Breast epithelium (tissue), 4 donors: ENCODE results near the gene ZCCHC10. TPM values are rescaled to one million over a fixed set of nuclear protein-coding genes. Genes with fewer than 3 reads are reported as not detected.
"Not testable (repeated sequence)": the region's sequence is repeated elsewhere in the genome, so short reads cannot be mapped to it uniquely, and the experiment has no call there.

Experiments used
- DNase-seq, 2 donors: peaks; one replicate each; pipeline ENCODE4 v3.0.0-alpha.2; 2019; ENCODE audit warnings: low spot score in 2 of 2
- H3K27ac ChIP-seq, 2 donors: fragments of 200-600 bp; sonication (generic) in 1 of 2; one replicate each; pipeline ENCODE4 v1.5.1; 2016 to 2019; ENCODE audit warnings: mild to moderate bottlenecking in 1 of 2
- H3K27me3 ChIP-seq, 2 donors: fragments of 200-600 bp; sonication (generic) in 1 of 2; one replicate each; pipeline versions ENCODE4 v1.5.1 to v1.6.0; 2017 to 2019; ENCODE audit warnings: control low read depth in 1 of 2, mild to moderate bottlenecking in 1 of 2
- H3K36me3 ChIP-seq: fragments of 200-600 bp; one replicate; pipeline ENCODE4 v1.5.1; 2019
- H3K4me1 ChIP-seq, 2 donors: fragments of 200-600 bp; sonication (generic); one replicate each; pipeline ENCODE4 v1.5.1; 2016 to 2019; ENCODE audit warnings: control low read depth in 1 of 2
- H3K4me3 ChIP-seq, 3 donors: fragments of 200-600 bp; sonication (generic); 1 replicate in 2 of 3; 2 replicates in 1 of 3; pipeline ENCODE4 v1.5.1; 2016 to 2019; ENCODE audit warnings: mild to moderate bottlenecking in 3 of 3, moderate library complexity in 2 of 3
- H3K9me3 ChIP-seq, 2 donors: fragments of 200-600 bp; sonication (generic) in 1 of 2; one replicate each; pipeline ENCODE4 v1.5.1; 2016 to 2019; ENCODE audit warnings: control low read depth in 1 of 2
- POLR2A ChIP-seq: fragments of 450-650 bp; IDR thresholded peaks from one replicate; pipeline ENCODE4 v1.6.1; 2016; ENCODE audit warnings: antibody characterized with exemption, mild to moderate bottlenecking, moderate library complexity
- POLR2AphosphoS5 ChIP-seq, 3 donors: sonication (generic); formaldehyde crosslinking; IDR thresholded peaks; one replicate each; pipeline ENCODE4 v1.6.1; 2017; ENCODE audit warnings: antibody characterized with exemption in 3 of 3
- intact Hi-C: fragments of 100-400 bp; cut with DNase I; formaldehyde crosslinking; loops from one replicate; pipeline ENCODE4 v1.15.1; 2023; ENCODE audit warnings: low total_unique reads
- total RNA-seq, 3 donors: library from RNA; depleted of rRNA; stranded (reverse); fragments of >200 nt; gene quantifications; one replicate each; pipeline ENCODE4 v1.1.0, GENCODE V29; 2016
- TF ChIP-seq, protein P1 (sequence below), 3 donors: fragments of 450-650 bp; IDR thresholded peaks; one replicate each; pipeline ENCODE4 v1.5.1; 2016 to 2017; ENCODE audit warnings: antibody characterized with exemption in 3 of 3, mild to moderate bottlenecking in 3 of 3, moderate library complexity in 3 of 3

The ZCCHC10 gene
- total RNA-seq, 3 donors from 2014 or later, result 13.6 to 30.4 (median 21.6) TPM

DNA sequence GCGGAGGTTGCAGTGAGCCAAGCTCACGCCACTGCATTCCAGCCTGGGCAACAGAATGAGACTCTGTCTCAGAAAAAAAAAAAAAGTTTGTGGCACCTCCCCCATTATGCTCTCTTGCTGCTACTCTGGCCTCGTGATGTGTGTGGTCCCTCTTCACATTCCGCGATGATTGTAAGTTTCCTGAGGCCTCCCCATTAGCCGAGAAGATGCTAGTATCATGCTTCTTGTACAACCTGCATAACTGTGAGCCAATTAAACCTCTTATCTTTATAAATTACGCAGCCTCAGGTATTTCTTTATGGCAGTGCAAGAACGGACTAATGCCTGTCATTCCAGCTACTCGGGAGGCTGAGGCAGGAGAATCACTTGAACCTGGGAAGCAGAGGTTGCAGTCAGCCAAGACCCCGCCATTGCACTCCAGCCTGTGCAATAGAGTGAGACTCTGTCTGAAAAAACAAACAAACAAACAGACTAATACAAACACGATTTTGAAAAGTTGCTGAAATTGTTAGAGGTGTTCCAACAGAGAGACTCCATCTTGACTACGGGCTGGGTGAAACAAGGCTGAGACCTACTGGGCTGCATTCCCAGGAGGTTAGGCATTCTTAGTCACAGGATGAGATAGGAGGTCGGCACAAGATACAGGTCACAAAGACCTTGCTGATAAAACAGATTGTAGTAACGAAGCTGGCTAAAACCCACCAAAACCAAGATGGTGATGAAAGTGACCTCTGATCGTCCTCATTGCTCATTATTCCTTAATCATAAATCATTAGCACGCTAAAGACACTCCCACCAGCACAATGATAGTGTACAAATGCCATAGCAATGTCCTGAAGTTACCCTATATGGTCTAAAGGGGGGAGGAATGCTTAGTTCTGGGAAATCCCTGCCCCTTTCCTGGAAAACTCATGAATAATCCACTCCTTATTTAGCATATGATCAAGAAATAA, 54.6 kb downstream of the ZCCHC10 start:
- Histone ChIP-seq H3K4me1 (no peaks in the 10 kb centered on the region), H3K27me3 (no peaks in the 10 kb centered on the region), H3K36me3 (no peaks in the 10 kb centered on the region), H3K4me3 (no peak overlapping the region), H3K27ac (no peak overlapping the region), H3K9me3 (no peaks in the 10 kb centered on the region)
- intact Hi-C loops, result no loop called here
- TF ChIP-seq POLR2A, result no peak
- no peak for DNase-seq

DNA sequence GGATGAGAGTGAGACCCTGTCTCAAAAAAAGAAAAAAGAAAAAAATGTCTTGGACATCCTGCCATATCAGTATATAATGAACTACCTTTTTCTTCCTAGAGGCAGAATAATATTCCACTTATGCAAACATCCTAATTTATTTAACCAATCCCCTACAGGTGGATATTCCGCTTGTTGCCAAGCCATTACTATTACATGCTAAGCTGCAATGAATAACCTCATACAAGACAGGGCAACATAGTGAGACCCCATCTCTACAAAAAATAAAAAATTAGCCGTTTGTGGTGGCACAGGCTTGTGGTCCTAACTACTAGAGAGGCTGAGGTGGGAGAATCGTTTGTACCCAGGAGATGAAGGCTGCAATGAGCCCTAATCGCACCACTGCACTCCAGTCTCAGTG, 61.2 kb downstream of the ZCCHC10 start:
- H3K9me3 ChIP-seq, result no peaks in the 10 kb centered on the region
- intact Hi-C loops, result no loop called here
- H3K27ac ChIP-seq, result no peak overlapping the region
- TF ChIP-seq POLR2A, result no peak
- TF ChIP-seq, protein P1, sequence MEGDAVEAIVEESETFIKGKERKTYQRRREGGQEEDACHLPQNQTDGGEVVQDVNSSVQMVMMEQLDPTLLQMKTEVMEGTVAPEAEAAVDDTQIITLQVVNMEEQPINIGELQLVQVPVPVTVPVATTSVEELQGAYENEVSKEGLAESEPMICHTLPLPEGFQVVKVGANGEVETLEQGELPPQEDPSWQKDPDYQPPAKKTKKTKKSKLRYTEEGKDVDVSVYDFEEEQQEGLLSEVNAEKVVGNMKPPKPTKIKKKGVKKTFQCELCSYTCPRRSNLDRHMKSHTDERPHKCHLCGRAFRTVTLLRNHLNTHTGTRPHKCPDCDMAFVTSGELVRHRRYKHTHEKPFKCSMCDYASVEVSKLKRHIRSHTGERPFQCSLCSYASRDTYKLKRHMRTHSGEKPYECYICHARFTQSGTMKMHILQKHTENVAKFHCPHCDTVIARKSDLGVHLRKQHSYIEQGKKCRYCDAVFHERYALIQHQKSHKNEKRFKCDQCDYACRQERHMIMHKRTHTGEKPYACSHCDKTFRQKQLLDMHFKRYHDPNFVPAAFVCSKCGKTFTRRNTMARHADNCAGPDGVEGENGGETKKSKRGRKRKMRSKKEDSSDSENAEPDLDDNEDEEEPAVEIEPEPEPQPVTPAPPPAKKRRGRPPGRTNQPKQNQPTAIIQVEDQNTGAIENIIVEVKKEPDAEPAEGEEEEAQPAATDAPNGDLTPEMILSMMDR (IDR thresholded peaks at IDR 0.05), result no peak
- no peak for TF ChIP-seq POLR2AphosphoS5 (IDR thresholded peaks at IDR 0.05)
- DNase-seq, result no peak
- no peaks in the 10 kb centered on the region for H3K27me3 ChIP-seq
- H3K4me1 ChIP-seq, result peaks cover 0 to 12% of the 10 kb centered on the region in 2 donors
- no peak overlapping the region for H3K4me3 ChIP-seq
- H3K36me3 ChIP-seq, result no peaks in the 10 kb centered on the region

DNA sequence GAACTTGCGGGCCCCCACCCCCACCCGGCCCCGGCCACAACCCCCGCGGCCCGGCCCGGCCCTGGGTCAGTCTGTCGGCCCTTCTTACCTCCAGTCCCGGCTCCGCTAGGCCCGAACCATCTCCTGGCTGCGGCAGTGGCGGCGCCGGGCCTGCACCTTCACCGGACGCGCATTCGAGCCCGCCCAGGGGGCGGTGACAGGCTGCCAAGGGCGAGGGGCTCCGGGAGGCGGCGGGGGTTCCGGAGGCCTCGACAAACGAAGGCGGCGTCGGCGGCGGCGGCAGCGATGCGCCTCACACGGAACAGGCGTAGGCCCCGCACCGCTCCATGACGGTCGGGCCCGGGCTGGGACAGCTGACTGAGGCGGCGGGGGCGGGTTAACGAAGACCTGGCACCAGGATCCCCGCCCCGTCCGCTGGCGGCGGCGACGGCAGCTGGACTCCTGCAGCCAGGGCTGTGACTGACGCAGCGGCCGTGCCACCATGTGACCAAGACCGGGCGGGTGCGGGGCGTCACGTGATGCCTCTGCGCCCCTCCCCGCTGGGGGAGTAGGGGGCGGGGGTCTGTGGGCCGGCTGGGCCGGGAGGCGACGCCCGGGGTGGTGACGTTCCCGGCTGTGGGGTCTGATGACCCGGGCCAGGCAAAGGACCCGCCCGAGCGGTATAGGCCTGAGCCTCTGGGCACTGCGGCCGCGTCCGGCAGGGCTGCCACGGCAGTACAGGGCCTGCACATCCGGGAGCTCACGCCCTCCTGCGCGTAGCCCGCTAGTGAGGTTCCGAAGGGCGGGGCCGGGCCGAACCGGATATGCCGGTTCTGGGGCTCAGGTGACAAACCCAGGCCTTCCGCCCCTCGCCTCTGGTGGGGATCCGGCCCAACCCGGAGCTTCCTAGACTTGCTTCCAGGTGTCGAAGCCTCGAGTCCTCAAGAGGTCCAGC, 62.9 kb downstream of the ZCCHC10 start, which contains the start of gene AFF4:
Gene AFF4, minus strand, starts transcription at position 464 of the 934 bp plus-strand sequence. CDS start 26,445 bp downstream, outside the sequence.
- H3K9me3 ChIP-seq, result no peaks in the 10 kb centered on the region
- H3K27ac ChIP-seq, result peak within 1 kb of the TSS; percentile 95 to 100
- intact Hi-C loops, result no loop called here
- no peaks in the 10 kb centered on the region for H3K36me3 ChIP-seq
- peak; percentile 95 to 96 for DNase-seq
- TF ChIP-seq, protein P1 (IDR thresholded peaks at IDR 0.05), result no peak
- TF ChIP-seq POLR2AphosphoS5 (IDR thresholded peaks at IDR 0.05) (peak; percentile 95 to 99 (median 97)), POLR2A (peak; percentile 94)
- no peaks in the 10 kb centered on the region for H3K27me3 ChIP-seq
- peaks cover 0 to 14% of the 10 kb centered on the region in 2 donors for H3K4me1 ChIP-seq
- peak within 1 kb of the TSS; percentile 78 to 100 (median 97) for H3K4me3 ChIP-seq

DNA sequence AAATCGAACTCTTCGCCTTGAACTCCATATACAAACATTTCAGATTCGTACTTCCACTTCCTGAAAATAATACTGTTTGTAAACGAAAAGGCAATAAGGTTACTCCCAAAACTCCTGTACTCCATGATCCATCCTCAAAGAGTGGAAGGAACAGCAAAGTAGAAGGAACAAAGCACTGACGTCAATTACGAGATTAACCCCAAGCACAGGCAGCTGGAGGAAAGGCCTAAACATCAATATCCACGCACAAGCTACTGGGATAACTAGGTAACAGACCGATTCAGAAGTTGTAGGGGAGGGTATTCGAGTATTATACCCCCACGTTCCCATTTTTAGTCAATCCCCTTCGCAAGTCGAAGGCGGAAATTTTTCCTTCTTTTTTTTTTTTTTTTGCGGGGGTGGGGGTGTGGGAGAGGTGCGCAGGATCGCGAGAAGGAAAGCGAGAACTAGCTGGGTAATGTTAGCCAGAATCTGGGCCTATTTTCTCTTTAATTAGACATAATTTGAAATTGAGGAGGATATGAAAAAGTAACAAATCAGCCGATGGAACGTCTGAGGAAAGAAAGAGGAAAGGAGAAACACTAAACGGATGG, 63.8 kb downstream of the ZCCHC10 start:
- Histone ChIP-seq H3K36me3 (no peaks in the 10 kb centered on the region), H3K27ac (peak overlapping the region; percentile 95 to 100), H3K9me3 (no peaks in the 10 kb centered on the region), H3K4me3 (peak overlapping the region; percentile 78 to 100 (median 97)), H3K27me3 (no peaks in the 10 kb centered on the region), H3K4me1 (peaks cover 0 to 14% of the 10 kb centered on the region in 2 donors)
- intact Hi-C loops, result no loop called here
- DNase-seq, result no peak
- peak; percentile 11 to 82 (median 75) for TF ChIP-seq POLR2AphosphoS5 (IDR thresholded peaks at IDR 0.05)
- TF ChIP-seq, protein P1 (IDR thresholded peaks at IDR 0.05), result no peak

DNA sequence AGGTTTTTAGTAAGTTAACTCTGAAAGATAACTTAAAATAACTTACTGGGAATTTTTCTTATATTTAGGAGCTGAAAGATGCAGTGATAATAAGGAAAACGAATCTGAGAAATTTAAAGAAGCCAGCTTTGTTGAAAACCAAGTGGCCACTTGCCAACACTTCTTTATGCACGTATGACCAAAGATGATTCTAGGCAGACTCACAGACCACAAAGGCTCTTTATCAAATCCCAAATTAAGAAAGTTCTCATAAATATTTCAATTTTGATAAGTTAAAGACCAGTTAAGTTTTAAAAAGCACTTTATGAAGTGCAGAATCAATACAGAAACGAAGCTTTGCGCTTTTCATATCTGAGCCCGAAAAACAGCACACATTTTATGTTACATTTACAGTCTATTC, 64.5 kb downstream of the ZCCHC10 start:
- intact Hi-C loops, result no loop called here
- Histone ChIP-seq H3K36me3 (no peaks in the 10 kb centered on the region), H3K4me1 (peaks cover 0 to 14% of the 10 kb centered on the region in 2 donors), H3K9me3 (no peaks in the 10 kb centered on the region), H3K27me3 (no peaks in the 10 kb centered on the region), H3K4me3 (peak overlapping the region; percentile 78 to 100 (median 97)), H3K27ac (peak overlapping the region; percentile 95 to 100)
- TF ChIP-seq POLR2AphosphoS5 (IDR thresholded peaks at IDR 0.05) (no peak), POLR2A (no peak)
- TF ChIP-seq, protein P1 (IDR thresholded peaks at IDR 0.05), result no peak
- DNase-seq, result no peak

DNA sequence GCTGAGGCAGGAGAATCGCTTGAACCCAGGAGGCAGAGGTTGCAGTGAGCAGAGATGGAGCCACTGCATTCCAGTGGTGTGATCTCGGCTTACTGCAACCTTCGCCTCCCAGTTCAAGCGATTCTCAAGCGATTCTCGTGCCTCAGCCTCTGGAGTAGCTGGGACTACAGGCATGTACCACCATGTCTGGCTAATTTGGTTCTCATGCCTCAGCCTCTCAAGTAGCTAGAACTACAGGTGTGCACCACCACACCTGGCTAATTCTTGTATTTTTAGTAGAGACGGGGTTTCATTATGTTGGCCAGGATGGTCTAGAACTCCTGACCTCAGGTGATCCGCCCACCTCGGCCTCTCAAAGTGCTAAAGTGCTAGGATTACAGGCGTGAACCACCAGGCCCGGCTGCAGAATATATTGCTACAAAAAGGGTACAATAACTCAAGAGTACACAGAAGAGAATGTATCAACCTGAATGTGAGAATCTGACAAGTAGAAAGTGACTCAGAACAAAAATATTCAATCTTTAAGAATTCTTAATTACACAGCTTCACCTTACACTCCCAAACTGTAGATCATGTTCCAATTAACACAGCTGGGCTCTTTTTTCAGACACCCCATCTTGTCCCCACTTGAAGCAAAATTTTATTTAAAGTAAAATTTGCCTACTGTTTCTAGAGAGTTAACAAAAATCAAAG, 65.1 kb downstream of the ZCCHC10 start:
- intact Hi-C loops, H3K36me3 ChIP-seq, DNase-seq, H3K9me3 ChIP-seq, H3K27me3 ChIP-seq: not testable (repeated sequence)
- Histone ChIP-seq H3K4me3 (peak overlapping the region; percentile 1 to 97 (median 78)), H3K4me1 (peaks cover 0 to 14% of the 10 kb centered on the region in 2 donors), H3K27ac (peak overlapping the region in 1 of 2 donors; percentile 100)

DNA sequence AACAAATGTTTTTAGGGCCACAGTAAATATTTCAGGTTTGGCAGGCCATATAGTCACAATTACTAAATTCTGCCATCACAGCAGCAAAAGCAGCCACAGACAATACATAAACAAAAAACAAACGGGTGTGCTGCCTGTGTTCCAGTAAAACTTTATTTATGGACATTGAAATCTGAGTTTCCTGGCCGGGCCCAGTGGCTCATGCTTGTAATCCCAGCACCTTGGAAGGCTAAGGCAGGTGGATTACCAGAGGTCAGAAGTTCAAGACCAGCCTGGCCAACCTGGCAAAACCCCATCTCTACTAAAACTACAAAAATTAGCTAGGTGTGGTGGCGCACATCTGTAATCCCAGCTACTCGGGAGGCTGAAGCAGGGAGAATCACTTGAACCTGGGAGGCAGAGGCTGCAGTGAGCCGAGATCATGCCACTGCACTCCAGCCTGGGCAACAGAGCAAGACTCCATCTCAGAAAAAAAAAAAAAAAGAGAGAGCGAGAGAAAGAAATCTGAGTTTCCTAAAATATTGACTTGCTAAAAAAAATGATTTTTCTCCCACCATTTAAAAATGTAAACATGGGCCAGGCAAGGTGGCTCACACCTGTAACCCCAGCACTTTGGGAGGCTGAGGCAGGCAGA, 70.1 kb downstream of the ZCCHC10 start:
- DNase-seq, H3K4me3 ChIP-seq, intact Hi-C loops, H3K27ac ChIP-seq, H3K27me3 ChIP-seq, H3K9me3 ChIP-seq, H3K36me3 ChIP-seq: not testable (repeated sequence)
- peaks cover 0 to 12% of the 10 kb centered on the region in 2 donors for H3K4me1 ChIP-seq
